ENCODE results near the gene PCP4.

The PCP4 gene

GRCh38 chr21:39971956-39972355 lies 104.7 kb downstream of the PCP4 start:
- Histone ChIP-seq H3K79me1 (ENCODE audit: low read length) (no peaks in the 10 kb centered on the region), H3K27me3 (ENCODE audit: insufficient read depth, low read length, poor library complexity) (no peaks in the 10 kb centered on the region), H3K4ac (ENCODE audit: low read depth, low read length) (no peak overlapping the region), H3K27ac (ENCODE audit: low read depth, low read length) (no peak overlapping the region), H3K36me3 (ENCODE audit: control insufficient read depth, insufficient read depth, low read length) (no peaks in the 10 kb centered on the region), H2BK15ac (replicated peaks; ENCODE audit: low read depth) (no peak overlapping the region), H3K23ac (ENCODE audit: low read length) (no peak overlapping the region), H3K4me1 (ENCODE audit: control insufficient read depth, low read depth, low read length) (no peaks in the 10 kb centered on the region), H2BK5ac (ENCODE audit: low read length) (no peak overlapping the region), H3K4me2 (ENCODE audit: low read length) (no peak overlapping the region), H3K56ac (ENCODE audit: low read length) (no peak overlapping the region), H3K79me2 (ENCODE audit: control insufficient read depth, insufficient read depth, low read length) (no peaks in the 10 kb centered on the region), H4K5ac (ENCODE audit: low read length) (no peak overlapping the region), H3K4me3 (ENCODE audit: low read length) (no peak overlapping the region), H2AK5ac (ENCODE audit: low read length) (no peak overlapping the region), H4K8ac (ENCODE audit: low read depth, low read length) (no peak overlapping the region), H3K9ac (ENCODE audit: low read length) (no peak overlapping the region), H3K18ac (ENCODE audit: low read length) (no peak overlapping the region), H2BK120ac (ENCODE audit: low read depth, low read length) (no peak overlapping the region)
- no CpG with 5 or more reads among the region's 2 CpGs for WGBS (ENCODE audit: extremely low coverage, insufficient coverage, low lambda C conversion rate)
- DNase-seq, result no peak

GRCh38 chr21:39972471-39972870 lies 105.2 kb downstream of the PCP4 start:
- no peak overlapping the region for H3K23ac ChIP-seq (ENCODE audit: low read length)
- H3K79me1 ChIP-seq (ENCODE audit: low read length), result no peaks in the 10 kb centered on the region
- no peaks in the 10 kb centered on the region for H3K4me1 ChIP-seq (ENCODE audit: control insufficient read depth, low read depth, low read length)
- no peak overlapping the region for H3K4me3 ChIP-seq (ENCODE audit: low read length)
- H2BK120ac ChIP-seq (ENCODE audit: low read depth, low read length), result no peak overlapping the region
- no CpG with 5 or more reads among the region's 4 CpGs for WGBS (ENCODE audit: extremely low coverage, insufficient coverage, low lambda C conversion rate)
- no peak overlapping the region for H2BK15ac ChIP-seq (replicated peaks; ENCODE audit: low read depth)
- H4K5ac ChIP-seq (ENCODE audit: low read length), result no peak overlapping the region
- no peak overlapping the region for H3K18ac ChIP-seq (ENCODE audit: low read length)
- H3K4ac ChIP-seq (ENCODE audit: low read depth, low read length), result no peak overlapping the region
- H3K56ac ChIP-seq (ENCODE audit: low read length), result no peak overlapping the region
- no peak overlapping the region for H2BK5ac ChIP-seq (ENCODE audit: low read length)
- H3K9ac ChIP-seq (ENCODE audit: low read length), result no peak overlapping the region
- no peak overlapping the region for H4K8ac ChIP-seq (ENCODE audit: low read depth, low read length)
- DNase-seq, result no peak
- H3K36me3 ChIP-seq (ENCODE audit: control insufficient read depth, insufficient read depth, low read length), result no peaks in the 10 kb centered on the region
- H3K27ac ChIP-seq (ENCODE audit: low read depth, low read length), result no peak overlapping the region
- H3K4me2 ChIP-seq (ENCODE audit: low read length), result no peak overlapping the region
- H2AK5ac ChIP-seq (ENCODE audit: low read length), result no peak overlapping the region
- H3K79me2 ChIP-seq (ENCODE audit: control insufficient read depth, insufficient read depth, low read length), result no peaks in the 10 kb centered on the region
- no peaks in the 10 kb centered on the region for H3K27me3 ChIP-seq (ENCODE audit: insufficient read depth, low read length, poor library complexity)

DNA sequence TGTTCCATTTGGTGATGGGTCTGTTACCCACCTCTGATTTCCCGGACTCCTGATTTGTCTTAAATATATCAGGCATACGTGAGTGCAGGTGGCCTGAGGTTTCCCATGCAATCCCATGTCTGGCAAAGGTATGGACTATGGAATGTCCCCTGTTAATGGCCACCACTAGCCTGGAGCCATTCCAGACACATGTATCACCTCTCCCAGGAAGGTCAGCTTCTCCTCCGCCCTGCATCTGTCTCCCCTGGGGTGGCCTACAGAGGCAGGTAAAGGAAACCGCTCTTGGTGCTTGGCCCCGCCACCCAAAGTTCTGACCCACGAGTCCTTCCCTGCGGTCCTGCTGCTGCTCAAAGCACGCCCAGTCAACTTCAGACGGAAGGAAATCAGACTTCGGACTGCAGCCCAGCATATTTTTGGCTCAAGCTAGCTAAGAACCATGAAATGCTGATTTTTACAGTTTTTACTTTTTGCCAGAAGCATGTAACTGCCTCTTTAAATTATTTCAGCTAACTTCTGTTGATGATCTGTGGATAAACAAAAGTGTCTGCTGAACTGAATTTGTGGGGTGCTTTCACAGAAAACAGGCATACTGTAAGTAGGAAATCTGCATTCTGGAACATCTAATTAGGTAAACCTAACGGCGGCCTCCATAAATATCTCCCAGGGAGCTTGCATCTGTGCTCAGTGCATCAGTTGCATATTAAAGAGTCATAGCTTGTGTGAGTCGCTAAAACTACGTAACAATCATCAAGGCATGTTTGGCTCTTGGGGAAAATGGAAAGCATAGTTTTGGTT lies 105.9 kb downstream of the PCP4 start:
- H4K5ac ChIP-seq (ENCODE audit: low read length), result no peak overlapping the region
- H2BK15ac ChIP-seq (replicated peaks; ENCODE audit: low read depth), result no peak overlapping the region
- H3K4me3 ChIP-seq (ENCODE audit: low read length), result no peak overlapping the region
- no CpG with 5 or more reads among the region's 14 CpGs for WGBS (ENCODE audit: extremely low coverage, insufficient coverage, low lambda C conversion rate)
- no peak overlapping the region for H2AK5ac ChIP-seq (ENCODE audit: low read length)
- no peak overlapping the region for H2BK5ac ChIP-seq (ENCODE audit: low read length)
- no peak overlapping the region for H3K23ac ChIP-seq (ENCODE audit: low read length)
- H2BK120ac ChIP-seq (ENCODE audit: low read depth, low read length), result no peak overlapping the region
- H3K4ac ChIP-seq (ENCODE audit: low read depth, low read length), result no peak overlapping the region
- H3K9ac ChIP-seq (ENCODE audit: low read length), result no peak overlapping the region
- no peaks in the 10 kb centered on the region for H3K79me1 ChIP-seq (ENCODE audit: low read length)
- no peaks in the 10 kb centered on the region for H3K79me2 ChIP-seq (ENCODE audit: control insufficient read depth, insufficient read depth, low read length)
- no peak overlapping the region for H4K8ac ChIP-seq (ENCODE audit: low read depth, low read length)
- no peaks in the 10 kb centered on the region for H3K4me1 ChIP-seq (ENCODE audit: control insufficient read depth, low read depth, low read length)
- H3K18ac ChIP-seq (ENCODE audit: low read length), result no peak overlapping the region
- no peak overlapping the region for H3K27ac ChIP-seq (ENCODE audit: low read depth, low read length)
- DNase-seq, result no peak
- no peak overlapping the region for H3K4me2 ChIP-seq (ENCODE audit: low read length)
- H3K56ac ChIP-seq (ENCODE audit: low read length), result no peak overlapping the region
- H3K36me3 ChIP-seq (ENCODE audit: control insufficient read depth, insufficient read depth, low read length), result no peaks in the 10 kb centered on the region
- no peaks in the 10 kb centered on the region for H3K27me3 ChIP-seq (ENCODE audit: insufficient read depth, low read length, poor library complexity)

GRCh38 chr21:39976800-39977199 lies 109.6 kb downstream of the PCP4 start:
- no peak overlapping the region for H3K27ac ChIP-seq (ENCODE audit: low read depth, low read length)
- H4K8ac ChIP-seq (ENCODE audit: low read depth, low read length), result no peak overlapping the region
- no peak for DNase-seq
- H3K27me3 ChIP-seq (ENCODE audit: insufficient read depth, low read length, poor library complexity), result no peaks in the 10 kb centered on the region
- no peak overlapping the region for H4K5ac ChIP-seq (ENCODE audit: low read length)
- H3K23ac ChIP-seq (ENCODE audit: low read length), result no peak overlapping the region
- H3K4ac ChIP-seq (ENCODE audit: low read depth, low read length), result no peak overlapping the region
- no peak overlapping the region for H3K9ac ChIP-seq (ENCODE audit: low read length)
- H3K4me1 ChIP-seq (ENCODE audit: control insufficient read depth, low read depth, low read length), result no peaks in the 10 kb centered on the region
- no peak overlapping the region for H2BK5ac ChIP-seq (ENCODE audit: low read length)
- H3K79me1 ChIP-seq (ENCODE audit: low read length), result no peaks in the 10 kb centered on the region
- H3K4me3 ChIP-seq (ENCODE audit: low read length), result no peak overlapping the region
- H3K79me2 ChIP-seq (ENCODE audit: control insufficient read depth, insufficient read depth, low read length), result no peaks in the 10 kb centered on the region
- H3K36me3 ChIP-seq (ENCODE audit: control insufficient read depth, insufficient read depth, low read length), result no peaks in the 10 kb centered on the region
- H3K18ac ChIP-seq (ENCODE audit: low read length), result no peak overlapping the region
- no peak overlapping the region for H2BK15ac ChIP-seq (replicated peaks; ENCODE audit: low read depth)
- no peak overlapping the region for H2BK120ac ChIP-seq (ENCODE audit: low read depth, low read length)
- no CpG with 5 or more reads among the region's 5 CpGs for WGBS (ENCODE audit: extremely low coverage, insufficient coverage, low lambda C conversion rate)
- no peak overlapping the region for H3K4me2 ChIP-seq (ENCODE audit: low read length)
- no peak overlapping the region for H2AK5ac ChIP-seq (ENCODE audit: low read length)
- H3K56ac ChIP-seq (ENCODE audit: low read length), result no peak overlapping the region

Data from mesendoderm (in vitro differentiated cells).